ENCODE measurements around the gene PHC3. TPM values are rescaled to one million over a fixed set of nuclear protein-coding genes. Genes with fewer than 3 reads are reported as not detected.

Gene PHC3
- total and polyA plus RNA-seq, 4 donors = 6.1 to 131 (median 59.9) TPM

DNA sequence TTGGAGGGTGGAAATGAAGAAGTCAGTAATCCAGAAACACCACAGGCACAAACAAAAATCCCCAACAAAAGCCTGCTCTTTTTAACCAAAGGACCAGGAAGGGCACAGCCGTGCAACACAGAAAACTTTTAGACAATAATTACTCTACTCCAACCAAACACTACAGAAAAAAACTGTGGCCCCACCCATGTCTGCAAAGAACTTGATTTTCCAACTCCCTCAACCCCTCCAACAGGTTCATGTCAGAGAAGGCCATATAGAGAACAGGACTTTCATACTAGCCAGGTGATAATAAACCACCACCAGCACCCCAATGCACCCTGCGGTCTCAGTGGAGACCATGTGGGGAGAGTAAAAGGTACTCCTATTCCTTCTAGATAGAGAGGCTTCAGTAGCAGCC is 16.8 kb downstream of the PHC3 start:
- 72 to 75% methylated on average over 2 of the region's 2 CpGs for WGBS, 2 donors

GRCh38 chr3:170163956-170164645 is 17.4 kb downstream of the PHC3 start:
- no peak overlapping the region for H3K27ac ChIP-seq (ENCODE audit: low read depth in 1 of 2, low read length in 2 of 2)
- intact Hi-C loops (cut with DNase I) = no loop called here
- DNase-seq = no peak
- ATAC-seq (ENCODE audit: low FRiP score) = no peak
- WGBS, 2 donors = 82 to 85% methylated on average over 4 of the region's 4 CpGs
- H3K9me3 ChIP-seq (ENCODE audit: control insufficient read depth, low read length) = no peaks in the 10 kb centered on the region
- peaks cover 0 to 2% of the 10 kb centered on the region in 2 donors for H3K36me3 ChIP-seq (ENCODE audit: control insufficient read depth in 1 of 2, insufficient read depth in 2 of 2, low read length in 1 of 2)
- no peak overlapping the region for H3K4me3 ChIP-seq (ENCODE audit: low read length in 2 of 2)
- no peaks in the 10 kb centered on the region for H3K27me3 ChIP-seq (ENCODE audit: control insufficient read depth in 1 of 2, insufficient read depth in 2 of 2, low read length in 1 of 2)
- no peaks in the 10 kb centered on the region for H3K4me1 ChIP-seq (ENCODE audit: control insufficient read depth in 1 of 2, insufficient read depth in 2 of 2, low read length in 2 of 2)

More for the DNA sequence above, 16.8 kb downstream of the PHC3 start:
- no peak for ATAC-seq (ENCODE audit: low FRiP score)
- intact Hi-C loops (cut with DNase I) = no loop called here
- DNase-seq = no peak
- no peak overlapping the region for H3K27ac ChIP-seq (ENCODE audit: low read depth in 1 of 2, low read length in 2 of 2)
- no peak overlapping the region for H3K4me3 ChIP-seq (ENCODE audit: low read length in 2 of 2)
- no peaks in the 10 kb centered on the region for H3K4me1 ChIP-seq (ENCODE audit: control insufficient read depth in 1 of 2, insufficient read depth in 2 of 2, low read length in 2 of 2)
- H3K36me3 ChIP-seq (ENCODE audit: control insufficient read depth in 1 of 2, insufficient read depth in 2 of 2, low read length in 1 of 2) = peaks cover 0 to 2% of the 10 kb centered on the region in 2 donors
- no peaks in the 10 kb centered on the region for H3K27me3 ChIP-seq (ENCODE audit: control insufficient read depth in 1 of 2, insufficient read depth in 2 of 2, low read length in 1 of 2)
- no peaks in the 10 kb centered on the region for H3K9me3 ChIP-seq (ENCODE audit: control insufficient read depth, low read length)

DNA sequence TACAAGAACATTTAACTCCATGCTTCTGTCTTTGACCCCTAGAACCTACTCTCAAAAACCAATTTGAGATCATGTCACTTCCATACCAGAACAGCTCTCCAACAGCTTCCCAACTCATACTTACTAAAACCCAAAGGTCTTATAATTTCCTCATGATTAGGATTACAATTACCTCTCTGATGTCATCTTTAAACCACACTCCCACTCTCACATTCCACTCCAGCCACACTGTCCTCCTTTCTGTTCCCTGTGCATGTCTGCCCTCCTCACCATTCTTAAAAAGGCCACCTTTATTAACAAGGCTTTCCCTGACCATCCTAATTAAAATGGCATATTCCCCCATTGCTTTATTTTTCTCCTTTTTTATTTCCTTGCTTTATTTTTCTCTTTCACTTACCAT is 18.9 kb downstream of the PHC3 start:
- no peak for ATAC-seq (ENCODE audit: low FRiP score)
- Histone ChIP-seq H3K27ac (ENCODE audit: low read depth in 1 of 2, low read length in 2 of 2) (no peak overlapping the region), H3K4me1 (ENCODE audit: control insufficient read depth in 1 of 2, insufficient read depth in 2 of 2, low read length in 2 of 2) (no peaks in the 10 kb centered on the region), H3K27me3 (ENCODE audit: control insufficient read depth in 1 of 2, insufficient read depth in 2 of 2, low read length in 1 of 2) (no peaks in the 10 kb centered on the region), H3K4me3 (ENCODE audit: low read length in 2 of 2) (no peak overlapping the region), H3K9me3 (ENCODE audit: control insufficient read depth, low read length) (no peaks in the 10 kb centered on the region), H3K36me3 (ENCODE audit: control insufficient read depth in 1 of 2, insufficient read depth in 2 of 2, low read length in 1 of 2) (peaks cover 0 to 2% of the 10 kb centered on the region in 2 donors)
- DNase-seq = no peak
- intact Hi-C loops (cut with DNase I) = no loop called here

GRCh38 chr3:170162052-170162451 is 19.5 kb downstream of the PHC3 start:
- ATAC-seq (ENCODE audit: low FRiP score) = no peak
- peaks cover 0 to 2% of the 10 kb centered on the region in 2 donors for H3K36me3 ChIP-seq (ENCODE audit: control insufficient read depth in 1 of 2, insufficient read depth in 2 of 2, low read length in 1 of 2)
- no peaks in the 10 kb centered on the region for H3K9me3 ChIP-seq (ENCODE audit: control insufficient read depth, low read length)
- H3K4me1 ChIP-seq (ENCODE audit: control insufficient read depth in 1 of 2, insufficient read depth in 2 of 2, low read length in 2 of 2) = no peaks in the 10 kb centered on the region
- no peaks in the 10 kb centered on the region for H3K27me3 ChIP-seq (ENCODE audit: control insufficient read depth in 1 of 2, insufficient read depth in 2 of 2, low read length in 1 of 2)
- intact Hi-C loops (cut with DNase I) = no loop called here
- DNase-seq = no peak
- no peak overlapping the region for H3K4me3 ChIP-seq (ENCODE audit: low read length in 2 of 2)
- no peak overlapping the region for H3K27ac ChIP-seq (ENCODE audit: low read depth in 1 of 2, low read length in 2 of 2)

DNA sequence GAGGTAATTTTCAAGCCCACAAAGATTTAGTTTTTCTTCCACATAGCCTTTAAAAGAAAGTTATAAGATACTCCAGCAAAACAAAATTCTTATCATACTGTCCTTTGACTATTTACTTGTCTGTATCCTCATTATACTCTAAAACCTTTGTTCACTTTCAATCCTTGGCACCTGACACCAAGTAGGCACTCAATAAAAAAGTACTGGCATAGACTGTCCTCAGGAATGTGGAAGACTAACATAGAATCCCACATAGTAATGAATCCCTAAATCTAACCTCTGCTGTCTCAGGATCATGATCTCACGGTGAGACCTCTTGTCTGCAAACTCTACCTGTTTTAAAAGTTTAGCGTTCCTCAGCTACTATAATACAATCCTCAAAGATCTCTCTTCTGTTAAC is 21.6 kb downstream of the PHC3 start:
- Histone ChIP-seq H3K4me1 (ENCODE audit: control insufficient read depth in 1 of 2, insufficient read depth in 2 of 2, low read length in 2 of 2) (peaks cover 0 to under 1% of the 10 kb centered on the region in 2 donors), H3K4me3 (ENCODE audit: low read length in 2 of 2) (no peak overlapping the region), H3K27me3 (ENCODE audit: control insufficient read depth in 1 of 2, insufficient read depth in 2 of 2, low read length in 1 of 2) (no peaks in the 10 kb centered on the region), H3K27ac (ENCODE audit: low read depth in 1 of 2, low read length in 2 of 2) (no peak overlapping the region), H3K9me3 (ENCODE audit: control insufficient read depth, low read length) (no peaks in the 10 kb centered on the region), H3K36me3 (ENCODE audit: control insufficient read depth in 1 of 2, insufficient read depth in 2 of 2, low read length in 1 of 2) (peaks cover 0 to 2% of the 10 kb centered on the region in 2 donors)
- DNase-seq (no peak), ATAC-seq (ENCODE audit: low FRiP score) (no peak)
- WGBS, 2 donors = 82 to 85% methylated on average over 2 of the region's 2 CpGs
- intact Hi-C loops (cut with DNase I) = no loop called here

GRCh38 chr3:170159459-170159858 is 22.1 kb downstream of the PHC3 start:
- DNase-seq (no peak), ATAC-seq (ENCODE audit: low FRiP score) (no peak)
- intact Hi-C loops (cut with DNase I) = no loop called here
- Histone ChIP-seq H3K36me3 (ENCODE audit: control insufficient read depth in 1 of 2, insufficient read depth in 2 of 2, low read length in 1 of 2) (peaks cover 0 to 2% of the 10 kb centered on the region in 2 donors), H3K4me1 (ENCODE audit: control insufficient read depth in 1 of 2, insufficient read depth in 2 of 2, low read length in 2 of 2) (peaks cover 0 to 5% of the 10 kb centered on the region in 2 donors), H3K9me3 (ENCODE audit: control insufficient read depth, low read length) (no peaks in the 10 kb centered on the region), H3K4me3 (ENCODE audit: low read length in 2 of 2) (no peak overlapping the region), H3K27me3 (ENCODE audit: control insufficient read depth in 1 of 2, insufficient read depth in 2 of 2, low read length in 1 of 2) (no peaks in the 10 kb centered on the region), H3K27ac (ENCODE audit: low read depth in 1 of 2, low read length in 2 of 2) (no peak overlapping the region)
- 73 to 80% methylated on average over 1 of the region's 1 CpG for WGBS, 2 donors

- DNase-seq = no peak
- intact Hi-C loops (cut with DNase I) = no loop called here
Observed at GRCh38 chr3:170155604-170156003, 25.9 kb downstream of the PHC3 start.

GRCh38 chr3:170154569-170155143 is 26.9 kb downstream of the PHC3 start:
- no peak overlapping the region for H3K27ac ChIP-seq (ENCODE audit: low read depth in 1 of 2, low read length in 2 of 2)
- H3K9me3 ChIP-seq (ENCODE audit: control insufficient read depth, low read length) = no peaks in the 10 kb centered on the region
- 48 to 51% methylated on average over 3 of the region's 3 CpGs for WGBS, 2 donors
- intact Hi-C loops (cut with DNase I) = no loop called here
- H3K4me3 ChIP-seq (ENCODE audit: low read length in 2 of 2) = no peak overlapping the region
- no peaks in the 10 kb centered on the region for H3K27me3 ChIP-seq (ENCODE audit: control insufficient read depth in 1 of 2, insufficient read depth in 2 of 2, low read length in 1 of 2)
- H3K4me1 ChIP-seq (ENCODE audit: control insufficient read depth in 1 of 2, insufficient read depth in 2 of 2, low read length in 2 of 2) = peaks cover 2 to 5% of the 10 kb centered on the region in 2 donors
- no peak for ATAC-seq (ENCODE audit: low FRiP score)
- no peak for DNase-seq
- H3K36me3 ChIP-seq (ENCODE audit: control insufficient read depth in 1 of 2, insufficient read depth in 2 of 2, low read length in 1 of 2) = no peaks in the 10 kb centered on the region

More at GRCh38 chr3:170155604-170156003, 25.9 kb downstream of the PHC3 start:
- H3K4me1 ChIP-seq (ENCODE audit: control insufficient read depth in 1 of 2, insufficient read depth in 2 of 2, low read length in 2 of 2) = peaks cover 2 to 5% of the 10 kb centered on the region in 2 donors
- H3K36me3 ChIP-seq (ENCODE audit: control insufficient read depth in 1 of 2, insufficient read depth in 2 of 2, low read length in 1 of 2) = no peaks in the 10 kb centered on the region
- no peak for ATAC-seq (ENCODE audit: low FRiP score)
- 78 to 97% methylated on average over 5 of the region's 5 CpGs for WGBS, 2 donors
- no peaks in the 10 kb centered on the region for H3K27me3 ChIP-seq (ENCODE audit: control insufficient read depth in 1 of 2, insufficient read depth in 2 of 2, low read length in 1 of 2)
- no peak overlapping the region for H3K4me3 ChIP-seq (ENCODE audit: low read length in 2 of 2)
- H3K9me3 ChIP-seq (ENCODE audit: control insufficient read depth, low read length) = no peaks in the 10 kb centered on the region
- H3K27ac ChIP-seq (ENCODE audit: low read depth in 1 of 2, low read length in 2 of 2) = no peak overlapping the region

GRCh38 chr3:170154084-170154483 is 27.4 kb downstream of the PHC3 start:
- Histone ChIP-seq H3K27me3 (ENCODE audit: control insufficient read depth in 1 of 2, insufficient read depth in 2 of 2, low read length in 1 of 2) (no peaks in the 10 kb centered on the region), H3K9me3 (ENCODE audit: control insufficient read depth, low read length) (no peaks in the 10 kb centered on the region), H3K4me3 (ENCODE audit: low read length in 2 of 2) (no peak overlapping the region), H3K27ac (ENCODE audit: low read depth in 1 of 2, low read length in 2 of 2) (no peak overlapping the region), H3K36me3 (ENCODE audit: control insufficient read depth in 1 of 2, insufficient read depth in 2 of 2, low read length in 1 of 2) (peaks cover 0 to under 1% of the 10 kb centered on the region in 2 donors), H3K4me1 (ENCODE audit: control insufficient read depth in 1 of 2, insufficient read depth in 2 of 2, low read length in 2 of 2) (peaks cover 2 to 5% of the 10 kb centered on the region in 2 donors)
- WGBS, 2 donors = 54% methylated on average over 3 of the region's 3 CpGs
- ATAC-seq (ENCODE audit: low FRiP score) (no peak), DNase-seq (no peak)
- intact Hi-C loops (cut with DNase I) = no loop called here
